CD4-positive, alpha-beta T cell (primary cell): ENCODE data around the gene GPSM1. TPM values are rescaled to one million over a fixed set of nuclear protein-coding genes. Genes with fewer than 3 reads are reported as not detected.
A peak's percentile ranks its signal among the peaks of the same experiment; 100 is the strongest.

ENCODE experiments used
- ATAC-seq: fragments of 200-7000 bp; cut with Tn5 transposase; one replicate; pipeline ENCODE4 v1.10.0; 2022; ENCODE audit warnings: mild to moderate bottlenecking; ENCODE audit not compliant: poor library complexity
- CTCF ChIA-PET: fragments of 350-600 bp; sonication (Branson Sonifier 250); formaldehyde crosslinking; loops from one replicate; lab custom pipeline; 2021; ENCODE audit warnings: antibody characterized with exemption, inconsistent platforms; lab: Charles Lee
- POLR2A ChIA-PET: fragments of 350-600 bp; sonication (Branson Sonifier 250); formaldehyde crosslinking; loops from one replicate; lab custom pipeline; 2021; ENCODE audit warnings: antibody characterized with exemption, inconsistent platforms; lab: Charles Lee
- DNase-seq, 14 experiments: peaks; one replicate each; pipeline ENCODE4 v3.0.0-alpha.2; 2013 to 2020; ENCODE audit warnings: mixed read lengths in 2 of 14
- H3K27ac ChIP-seq, 2 donors: one replicate each; pipeline versions ENCODE4 v1.5.1 to v1.7.0; 2013; ENCODE audit warnings: low read length in 2 of 2, low read depth in 1 of 2, mild to moderate bottlenecking in 1 of 2
- H3K27me3 ChIP-seq, 2 experiments: 1 replicate in 1 of 2; 2 replicates in 1 of 2; pipeline versions ENCODE4 v1.6.1 to v1.7.0; 2013; ENCODE audit warnings: low read length in 2 of 2, control low read depth in 1 of 2, mild to moderate bottlenecking in 1 of 2, moderate library complexity in 1 of 2; ENCODE audit not compliant: insufficient read depth in 2 of 2, control insufficient read depth in 1 of 2
- H3K36me3 ChIP-seq: one replicate; pipeline ENCODE4 v1.6.1; 2013; ENCODE audit warnings: low read length, control low read depth; ENCODE audit not compliant: insufficient read depth
- H3K4me1 ChIP-seq: one replicate; pipeline ENCODE4 v1.6.1; 2013; ENCODE audit warnings: low read length, control low read depth; ENCODE audit not compliant: insufficient read depth
- H3K4me3 ChIP-seq: one replicate; pipeline ENCODE4 v1.5.1; 2013; ENCODE audit warnings: mild to moderate bottlenecking, low read length, moderate library complexity
- H3K9me3 ChIP-seq, 2 experiments: 1 replicate in 1 of 2; 2 replicates in 1 of 2; pipeline versions ENCODE4 v1.6.1 to v1.7.0; 2013; ENCODE audit warnings: low read length in 2 of 2, mild to moderate bottlenecking in 2 of 2, control low read depth in 1 of 2, moderate library complexity in 1 of 2; ENCODE audit not compliant: control insufficient read depth in 1 of 2, insufficient read depth in 1 of 2
- H3K27ac Mint-ChIP-seq: one replicate; pipeline ENCODE4 v1.8.0; 2020; ENCODE audit warnings: mixed read lengths
- H3K27me3 Mint-ChIP-seq: one replicate; pipeline ENCODE4 v1.8.0; 2021; ENCODE audit warnings: mixed read lengths
- H3K36me3 Mint-ChIP-seq: one replicate; pipeline ENCODE4 v1.8.0; 2021; ENCODE audit warnings: low read depth, mixed read lengths
- H3K4me1 Mint-ChIP-seq: one replicate; pipeline ENCODE4 v1.8.0; 2021; ENCODE audit warnings: low read depth, mixed read lengths
- H3K4me3 Mint-ChIP-seq: one replicate; pipeline ENCODE4 v1.8.0; 2020; ENCODE audit warnings: mild to moderate bottlenecking, mixed read lengths
- H3K9me3 Mint-ChIP-seq: one replicate; pipeline ENCODE4 v1.8.0; 2020; ENCODE audit warnings: mixed read lengths
- CTCF ChIP-seq: fragments of 200-600 bp; IDR thresholded peaks from one replicate; pipeline ENCODE4 v1.8.0; 2022; ENCODE audit warnings: antibody characterized with exemption, mild to moderate bottlenecking
- intact Hi-C, 2 experiments: fragments of 100-400 bp; cut with DNase I in 1 of 2; cut with micrococcal nuclease in 1 of 2; formaldehyde crosslinking; loops; one replicate each; pipeline versions ENCODE4 v1.15.1 to v1.9.0; 2023 to 2025; cut with DNase I, micrococcal nuclease
- polyA plus RNA-seq, 2 donors: library from polyadenylated mRNA; unstranded; fragments of 120-200 nt; gene quantifications; one replicate each; pipeline ENCODE4 v1.2.1, GENCODE V29; 2013
- total RNA-seq, 174 experiments: library from RNA in 2 of 174; stranded (reverse) in 2 of 174; gene quantifications; one replicate each; pipeline ENCODE4 v1.2.3 and lab custom pipeline; 2021 to 2026

The GPSM1 gene
- total RNA-seq (1 to 10 TPM; 7.7 to 8.6 TPM), total RNA-seq (lab: John Stamatoyannopoulos, UW) (7.4 to 105 (median 19.6) reads per million in 172 experiments)
- 3.4 TPM for polyA plus RNA-seq (2013, experiment 1 of 2)
- 5.0 TPM for polyA plus RNA-seq (2013, experiment 2 of 2)

GRCh38 chr9:136327304-136327974 is at the start of gene GPSM1:
Gene GPSM1 (plus strand): TSS chr9:136327539. CDS start chr9:136327696, 157 bp downstream.
- peak in 12 of 14 experiments; percentile 7 to 73 (median 39) for DNase-seq
- no peaks in the 10 kb centered on the region for H3K36me3 Mint-ChIP-seq
- peaks cover 5% of the 10 kb centered on the region for H3K4me1 Mint-ChIP-seq
- H3K4me3 ChIP-seq = peak within 1 kb of the TSS; percentile 44
- no peak for TF ChIP-seq CTCF
- intact Hi-C loops = no loop called here
- ATAC-seq = peak; percentile 72
- no peaks in the 10 kb centered on the region for H3K27me3 Mint-ChIP-seq
- ChIA-PET POLR2A (no interaction called here), CTCF (no interaction called here)
- H3K4me3 Mint-ChIP-seq = peak within 1 kb of the TSS; percentile 79
- peaks cover 0 to 4% of the 10 kb centered on the region in 2 experiments for H3K9me3 ChIP-seq
- peaks cover 26% of the 10 kb centered on the region for H3K4me1 ChIP-seq
- no peak within 1 kb of the TSS for H3K27ac Mint-ChIP-seq
- H3K36me3 ChIP-seq = no peaks in the 10 kb centered on the region
- no peaks in the 10 kb centered on the region for H3K9me3 Mint-ChIP-seq
- H3K27ac ChIP-seq = no peak within 1 kb of the TSS
- peaks cover 0 to 2% of the 10 kb centered on the region in 2 experiments for H3K27me3 ChIP-seq

GRCh38 chr9:136277746-136278145 is 49.6 kb upstream of the GPSM1 start:
- H3K27ac Mint-ChIP-seq = no peak overlapping the region
- intact Hi-C loops = no loop called here
- Histone ChIP-seq H3K9me3 (peaks cover 0 to 5% of the 10 kb centered on the region in 2 experiments), H3K4me1 (no peaks in the 10 kb centered on the region), H3K36me3 (no peaks in the 10 kb centered on the region), H3K27me3 (no peaks in the 10 kb centered on the region), H3K27ac (no peak overlapping the region), H3K4me3 (no peak overlapping the region)
- peaks cover 7% of the 10 kb centered on the region for H3K27me3 Mint-ChIP-seq
- ATAC-seq (no peak), DNase-seq (no peak)
- ChIA-PET POLR2A (no interaction called here), CTCF (no interaction called here)
- no peaks in the 10 kb centered on the region for H3K9me3 Mint-ChIP-seq
- TF ChIP-seq CTCF = no peak
- H3K4me3 Mint-ChIP-seq = no peak overlapping the region
- H3K4me1 Mint-ChIP-seq = no peaks in the 10 kb centered on the region
- H3K36me3 Mint-ChIP-seq = no peaks in the 10 kb centered on the region

- Mint-ChIP-seq H3K36me3 (no peaks in the 10 kb centered on the region), H3K9me3 (no peaks in the 10 kb centered on the region), H3K27ac (no peak overlapping the region), H3K4me1 (no peaks in the 10 kb centered on the region), H3K4me3 (no peak overlapping the region), H3K27me3 (peaks cover 3% of the 10 kb centered on the region)
- DNase-seq = no peak
- ATAC-seq = no peak
- H3K4me3 ChIP-seq = no peak overlapping the region
- H3K4me1 ChIP-seq = peaks cover 1% of the 10 kb centered on the region
- POLR2A ChIA-PET = no interaction called here
- CTCF ChIA-PET = no interaction called here
- TF ChIP-seq CTCF = no peak
- no peak overlapping the region for H3K27ac ChIP-seq
- no peaks in the 10 kb centered on the region for H3K27me3 ChIP-seq
- intact Hi-C loops = no loop called here
- peaks cover 0 to 5% of the 10 kb centered on the region in 2 experiments for H3K9me3 ChIP-seq
- no peaks in the 10 kb centered on the region for H3K36me3 ChIP-seq
Observed at GRCh38 chr9:136278221-136278620, 49.1 kb upstream of the GPSM1 start.
